LHCN-M2 (cell line): ENCODE data around the gene METRN. TPM values are rescaled to one million over a fixed set of nuclear protein-coding genes. Genes with fewer than 3 reads are reported as not detected.
"Not testable (repeated sequence)": the region's sequence is repeated elsewhere in the genome, so short reads cannot be mapped to it uniquely, and the experiment has no call there.

Experiments used
- DNase-seq: peaks from one replicate; pipeline ENCODE4 v3.0.0-alpha.2; 2012; ENCODE audit warnings: low read depth
- total RNA-seq: library from RNA; depleted of rRNA; stranded (reverse); fragments of >200 nt; gene quantifications from 2 replicates; pipeline ENCODE4 v1.2.3, GENCODE V29; 2014

The METRN gene
- total RNA-seq, 1 experiment from 2014 or later = 94.9 TPM

GRCh38 chr16:691242-691641, 23.7 kb upstream of the METRN start:
- not testable (repeated sequence) for DNase-seq

- no peak for DNase-seq
These were observed 22.4 kb upstream of the METRN start for GRCh38 chr16:692356-693108.

GRCh38 chr16:693364-693763, 21.6 kb upstream of the METRN start:
- no peak for DNase-seq

- DNase-seq = no peak
These were observed 21.2 kb upstream of the METRN start for GRCh38 chr16:693766-694165.

GRCh38 chr16:694187-694862, 20.6 kb upstream of the METRN start:
- DNase-seq = no peak

GRCh38 chr16:694863-695354, 20.0 kb upstream of the METRN start:
- DNase-seq = no peak

GRCh38 chr16:695355-696089, 19.4 kb upstream of the METRN start:
- no peak for DNase-seq

- DNase-seq = no peak
These were observed 15.8 kb upstream of the METRN start for GRCh38 chr16:698911-699671.

GRCh38 chr16:700684-701584, 14.0 kb upstream of the METRN start:
- DNase-seq = no peak

- DNase-seq = no peak
These were observed 12.6 kb upstream of the METRN start for GRCh38 chr16:702341-702740.

- no peak for DNase-seq
These were observed 11.5 kb upstream of the METRN start for GRCh38 chr16:703406-703805.

GRCh38 chr16:704047-704446, 10.9 kb upstream of the METRN start:
- DNase-seq = no peak

- no peak for DNase-seq
These were observed 10.2 kb upstream of the METRN start for GRCh38 chr16:704552-705380.

- DNase-seq = no peak
These were observed 9.3 kb upstream of the METRN start, which contains the start of gene FBXL16 for GRCh38 chr16:705431-706188. Gene FBXL16 (minus strand): TSS chr16:705801. CDS start chr16:697405, 8,396 bp downstream.

GRCh38 chr16:706189-707061, 8.5 kb upstream of the METRN start:
- DNase-seq = no peak

GRCh38 chr16:707062-707538, 7.8 kb upstream of the METRN start:
- DNase-seq = peak; percentile 22

GRCh38 chr16:708019-708418, 6.9 kb upstream of the METRN start:
- DNase-seq = no peak

GRCh38 chr16:708959-709358, 6.0 kb upstream of the METRN start:
- DNase-seq = no peak
